Measurements from ENCODE around the gene RBM6. TPM values are rescaled to one million over a fixed set of nuclear protein-coding genes. Genes with fewer than 3 reads are reported as not detected.

Gene RBM6
- total and polyA plus RNA-seq, 11 donors = 21.1 to 75.1 (median 32.6) TPM

DNA sequence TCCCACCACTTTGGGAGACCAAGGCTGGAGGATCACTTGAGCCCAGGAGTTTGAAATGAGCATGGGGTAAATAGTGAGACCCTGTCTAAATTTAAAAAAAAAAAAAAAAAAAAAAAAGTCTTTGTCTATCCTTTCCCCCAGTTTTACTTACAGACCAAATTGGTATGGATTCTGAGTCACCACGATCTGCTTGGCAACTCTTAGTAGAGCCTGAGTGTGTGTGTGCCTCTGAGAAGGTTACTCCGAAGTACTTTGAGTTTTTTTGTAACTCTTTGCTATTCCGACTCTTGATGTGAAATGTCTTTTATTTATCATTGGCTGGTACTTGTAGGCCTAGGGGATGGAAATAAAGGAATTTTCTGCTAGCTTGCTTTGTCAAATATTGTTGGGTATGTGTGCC, 63.3 kb downstream of the RBM6 start:
- Histone ChIP-seq H3K4me1 (peaks cover 0 to 5% (median 0%) of the 10 kb centered on the region in 12 donors), H3K27me3 (no peaks in the 10 kb centered on the region), H3K36me3 (peaks cover 0 to 50% (median 38%) of the 10 kb centered on the region in 9 donors), H3K27ac (no peak overlapping the region), H3K9me3 (no peaks in the 10 kb centered on the region), H3K4me3 (no peak overlapping the region)
- TF ChIP-seq, protein P1, sequence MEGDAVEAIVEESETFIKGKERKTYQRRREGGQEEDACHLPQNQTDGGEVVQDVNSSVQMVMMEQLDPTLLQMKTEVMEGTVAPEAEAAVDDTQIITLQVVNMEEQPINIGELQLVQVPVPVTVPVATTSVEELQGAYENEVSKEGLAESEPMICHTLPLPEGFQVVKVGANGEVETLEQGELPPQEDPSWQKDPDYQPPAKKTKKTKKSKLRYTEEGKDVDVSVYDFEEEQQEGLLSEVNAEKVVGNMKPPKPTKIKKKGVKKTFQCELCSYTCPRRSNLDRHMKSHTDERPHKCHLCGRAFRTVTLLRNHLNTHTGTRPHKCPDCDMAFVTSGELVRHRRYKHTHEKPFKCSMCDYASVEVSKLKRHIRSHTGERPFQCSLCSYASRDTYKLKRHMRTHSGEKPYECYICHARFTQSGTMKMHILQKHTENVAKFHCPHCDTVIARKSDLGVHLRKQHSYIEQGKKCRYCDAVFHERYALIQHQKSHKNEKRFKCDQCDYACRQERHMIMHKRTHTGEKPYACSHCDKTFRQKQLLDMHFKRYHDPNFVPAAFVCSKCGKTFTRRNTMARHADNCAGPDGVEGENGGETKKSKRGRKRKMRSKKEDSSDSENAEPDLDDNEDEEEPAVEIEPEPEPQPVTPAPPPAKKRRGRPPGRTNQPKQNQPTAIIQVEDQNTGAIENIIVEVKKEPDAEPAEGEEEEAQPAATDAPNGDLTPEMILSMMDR (IDR thresholded peaks at IDR 0.05) = no peak
- no peak for TF ChIP-seq POLR2A (IDR thresholded peaks at IDR 0.05)
- intact Hi-C loops (cut with DNase I) = no loop called here
- DNase-seq (no peak), ATAC-seq (no peak)
- 96 to 98% (median 96%) methylated on average over 3 of the region's 3 CpGs for whole genome bisulfite sequencing, 4 donors

DNA sequence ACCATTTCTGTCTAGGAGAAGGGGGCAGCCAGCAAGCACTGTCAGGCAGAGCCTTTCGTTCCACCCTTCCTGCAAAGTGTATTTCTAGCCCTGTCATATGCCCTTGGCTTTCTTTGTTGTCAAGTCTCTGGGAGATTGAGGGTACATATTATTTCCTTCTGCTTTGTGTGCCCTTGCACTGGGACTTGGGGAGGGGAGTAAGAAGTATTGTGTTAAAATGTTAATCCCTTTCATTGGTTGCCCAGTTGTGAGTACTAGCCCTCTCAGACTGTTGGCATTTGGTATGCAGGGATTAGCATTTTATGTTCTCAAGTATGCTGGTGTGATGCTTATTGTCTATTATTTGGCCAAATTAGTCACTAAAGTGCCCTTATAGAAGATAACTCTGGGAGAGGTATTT, 63.9 kb downstream of the RBM6 start:
- Histone ChIP-seq H3K27me3 (no peaks in the 10 kb centered on the region), H3K4me3 (no peak overlapping the region), H3K9me3 (no peaks in the 10 kb centered on the region), H3K4me1 (peaks cover 0 to 5% (median 0%) of the 10 kb centered on the region in 12 donors), H3K27ac (no peak overlapping the region), H3K36me3 (peaks cover 0 to 51% (median 40%) of the 10 kb centered on the region in 9 donors)
- no peak for TF ChIP-seq POLR2A (IDR thresholded peaks at IDR 0.05)
- TF ChIP-seq, protein P1 (IDR thresholded peaks at IDR 0.05) = no peak
- 0 to 47% (median 18%) methylated on average over 1 of the region's 1 CpG for WGBS, 4 donors
- intact Hi-C loops (cut with DNase I) = no loop called here
- no peak for ATAC-seq
- no peak for DNase-seq

DNA sequence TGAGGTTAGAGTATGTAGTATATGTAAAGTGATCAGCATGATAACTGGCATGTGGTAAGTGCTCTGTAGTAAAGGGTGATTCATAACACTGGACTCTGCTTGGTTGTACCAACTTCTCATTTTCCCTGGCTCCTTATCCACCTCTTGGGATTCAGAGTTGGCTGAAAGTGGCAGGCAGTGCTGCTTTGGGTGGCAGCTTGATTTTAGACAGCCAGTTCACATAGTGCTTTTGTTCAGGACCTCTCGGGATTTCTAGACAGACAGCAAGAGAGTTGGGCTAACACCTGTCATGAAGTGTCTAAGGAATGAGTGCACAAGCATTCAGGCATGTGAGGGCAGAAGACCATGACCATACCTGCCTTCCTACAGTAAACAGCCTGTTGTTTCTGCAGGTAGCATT, 69.0 kb downstream of the RBM6 start:
- H3K27me3 ChIP-seq = no peaks in the 10 kb centered on the region
- no peak overlapping the region for H3K27ac ChIP-seq
- peaks cover 0 to 47% (median 23%) of the 10 kb centered on the region in 9 donors for H3K36me3 ChIP-seq
- ATAC-seq (no peak), DNase-seq (no peak)
- no peaks in the 10 kb centered on the region for H3K9me3 ChIP-seq
- no peak overlapping the region for H3K4me3 ChIP-seq
- intact Hi-C loops (cut with DNase I) = no loop called here
- H3K4me1 ChIP-seq = peaks cover 0 to 3% (median 0%) of the 10 kb centered on the region in 12 donors
- 80 to 92% (median 90%) methylated on average over 1 of the region's 1 CpG for WGBS, 4 donors
- TF ChIP-seq, protein P1 (IDR thresholded peaks at IDR 0.05) = no peak
- TF ChIP-seq POLR2A (IDR thresholded peaks at IDR 0.05) = no peak

DNA sequence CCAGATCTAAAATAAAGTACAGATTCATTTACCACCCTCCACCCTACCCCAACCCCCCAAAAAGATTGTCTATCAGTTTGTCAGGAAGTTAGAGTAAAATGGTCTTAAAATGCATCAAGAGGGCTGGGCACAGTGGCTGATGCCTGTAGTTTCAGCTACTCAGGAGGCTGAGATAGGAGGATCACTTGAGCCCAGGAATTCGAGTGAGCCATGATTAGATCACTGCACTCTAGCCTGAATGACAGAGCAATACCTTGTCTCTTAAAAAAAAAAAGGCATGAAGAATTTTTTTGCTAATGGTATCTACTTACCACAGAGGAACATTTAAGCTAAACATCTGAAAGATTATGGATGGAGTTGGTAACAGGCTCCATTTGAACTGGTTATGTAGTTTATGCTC, 71.0 kb downstream of the RBM6 start:
- ATAC-seq (no peak), DNase-seq (no peak)
- WGBS, 4 donors = 58 to 71% (median 69%) methylated on average over 1 of the region's 1 CpG
- no peak overlapping the region for H3K4me3 ChIP-seq
- intact Hi-C loops (cut with DNase I) = no loop called here
- H3K36me3 ChIP-seq = peaks cover 0 to 45% (median 26%) of the 10 kb centered on the region in 9 donors
- H3K27ac ChIP-seq = no peak overlapping the region
- H3K27me3 ChIP-seq = no peaks in the 10 kb centered on the region
- peaks cover 0 to 5% (median 0%) of the 10 kb centered on the region in 12 donors for H3K4me1 ChIP-seq
- no peaks in the 10 kb centered on the region for H3K9me3 ChIP-seq
- TF ChIP-seq, protein P1 (IDR thresholded peaks at IDR 0.05) = no peak
- TF ChIP-seq POLR2A (IDR thresholded peaks at IDR 0.05) = no peak

All from heart left ventricle (tissue), 16 donors.